A204.1 (cell line): ENCODE data around the gene RAB34.
"Not testable (repeated sequence)": the region's sequence is repeated elsewhere in the genome, so short reads cannot be mapped to it uniquely, and the experiment has no call there.

Experiments
- FAIRE-seq: peaks from 2 replicates; lab custom pipeline; 2012; peaks lifted over from hg19 to GRCh38; lab: Jason Lieb, UNC

Gene RAB34

DNA sequence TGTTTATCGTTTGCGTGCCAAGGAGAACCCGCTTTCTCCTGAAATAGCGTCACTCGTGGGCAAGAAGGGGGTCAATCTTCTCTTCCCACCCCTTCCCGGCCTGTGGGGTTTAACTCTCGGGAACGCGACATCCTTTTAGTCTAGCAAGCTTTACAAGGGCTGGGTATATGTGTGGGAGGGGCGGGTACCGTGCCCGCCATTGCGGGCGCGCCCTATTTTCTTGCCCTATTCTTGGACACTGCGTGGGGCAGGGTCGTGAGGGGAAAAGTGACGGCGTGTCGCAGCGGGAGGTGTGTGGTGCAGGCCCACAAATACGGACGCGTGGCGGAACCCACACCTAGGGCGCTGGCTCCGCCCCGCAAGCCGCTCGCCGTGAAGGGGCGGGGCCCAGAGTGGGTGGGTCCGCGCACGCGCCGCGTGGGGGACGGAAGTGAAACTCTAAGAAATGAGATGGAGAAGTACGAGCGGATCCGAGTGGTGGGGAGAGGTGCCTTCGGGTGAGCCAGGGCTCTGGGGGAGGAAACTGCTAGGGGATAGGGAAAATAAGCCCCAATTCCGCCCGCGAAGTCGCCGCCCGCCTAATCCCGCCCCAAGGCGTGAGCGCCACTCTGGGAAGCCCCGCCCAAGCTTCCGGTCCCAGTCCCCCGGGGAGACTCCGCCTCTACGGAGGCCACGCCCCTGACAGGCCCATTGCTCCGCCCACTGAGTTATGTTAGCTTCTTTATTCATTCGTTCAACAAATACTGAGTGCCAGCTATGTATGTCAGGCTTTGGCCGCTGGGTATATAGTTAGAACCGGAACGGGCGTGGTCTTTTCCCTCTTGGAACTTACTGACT lies 10.9 kb upstream of the RAB34 start, which contains the start of gene NEK8:
TSS of gene NEK8 (plus strand) at position 425 of the 837 bp plus-strand sequence. CDS start at position 451, 26 bp downstream.
- FAIRE-seq = peak; percentile 94

DNA sequence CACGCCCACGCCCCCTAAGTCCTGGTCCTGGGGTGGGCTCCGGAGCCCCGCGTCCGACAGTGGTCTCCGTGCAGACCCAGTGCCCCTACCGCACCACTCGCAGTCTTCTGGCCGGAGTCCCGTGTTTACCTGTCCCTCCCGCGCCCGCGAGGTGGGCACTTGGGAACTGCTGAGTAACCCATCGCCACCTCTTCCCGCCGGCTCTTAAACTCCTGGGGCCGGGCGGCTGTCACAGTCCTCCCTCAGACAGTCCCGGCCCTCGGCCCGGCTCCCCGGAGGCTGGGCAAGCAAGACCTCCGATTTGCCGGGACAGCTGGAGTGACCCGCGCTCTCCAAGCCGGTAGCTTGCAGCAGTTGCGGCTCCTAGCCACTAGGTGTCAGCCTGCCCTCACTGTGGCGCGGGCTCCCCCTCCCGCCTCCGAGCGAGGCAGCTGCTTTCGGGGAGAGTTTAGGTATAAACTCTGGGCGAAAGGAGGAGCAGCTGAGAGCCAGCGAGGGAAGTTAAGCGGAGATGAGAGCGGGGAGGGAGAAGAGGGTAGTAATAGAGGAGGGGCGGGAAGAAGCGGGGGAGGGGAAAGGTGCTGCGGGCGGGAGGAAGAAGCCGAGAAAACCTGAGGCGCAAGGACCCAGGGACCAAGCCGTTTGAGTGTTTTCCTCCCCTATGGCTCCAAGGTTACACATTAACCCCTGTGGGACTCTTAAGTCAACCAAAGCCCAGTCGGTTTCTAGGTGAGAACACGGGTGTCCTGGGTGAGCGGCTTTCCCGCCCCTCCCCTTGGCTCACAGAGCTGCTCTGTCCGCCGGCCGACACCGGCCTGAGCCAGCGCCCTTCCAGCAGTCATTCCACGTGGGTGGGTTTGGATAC lies 9.2 kb upstream of the RAB34 start:
- FAIRE-seq = no peak

DNA sequence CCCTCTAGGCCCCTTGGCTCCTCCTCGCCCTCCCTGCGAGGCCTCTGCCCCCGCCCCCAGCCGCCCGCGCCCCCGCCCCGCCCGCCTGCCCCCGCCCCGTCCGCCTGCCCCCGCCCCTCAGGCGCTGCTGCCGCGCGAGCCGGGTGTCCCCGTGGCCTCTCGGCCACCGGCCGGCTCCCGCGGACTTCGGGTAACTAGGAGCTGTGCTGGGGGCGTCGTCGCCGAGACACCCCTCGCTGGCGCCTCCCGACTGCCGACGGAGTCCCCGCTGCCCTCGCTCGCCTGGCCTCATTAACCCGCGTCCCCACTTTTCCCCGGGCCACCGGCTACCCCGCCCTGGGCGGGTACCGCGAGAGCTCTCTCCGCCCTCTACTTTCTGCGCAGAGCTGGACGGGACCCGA lies 8.6 kb upstream of the RAB34 start, which contains the start of gene TLCD1:
TSS of gene TLCD1 (minus strand) at position 8 of the 401 bp plus-strand sequence. CDS start 136 bp downstream, outside the sequence.
- no peak for FAIRE-seq

DNA sequence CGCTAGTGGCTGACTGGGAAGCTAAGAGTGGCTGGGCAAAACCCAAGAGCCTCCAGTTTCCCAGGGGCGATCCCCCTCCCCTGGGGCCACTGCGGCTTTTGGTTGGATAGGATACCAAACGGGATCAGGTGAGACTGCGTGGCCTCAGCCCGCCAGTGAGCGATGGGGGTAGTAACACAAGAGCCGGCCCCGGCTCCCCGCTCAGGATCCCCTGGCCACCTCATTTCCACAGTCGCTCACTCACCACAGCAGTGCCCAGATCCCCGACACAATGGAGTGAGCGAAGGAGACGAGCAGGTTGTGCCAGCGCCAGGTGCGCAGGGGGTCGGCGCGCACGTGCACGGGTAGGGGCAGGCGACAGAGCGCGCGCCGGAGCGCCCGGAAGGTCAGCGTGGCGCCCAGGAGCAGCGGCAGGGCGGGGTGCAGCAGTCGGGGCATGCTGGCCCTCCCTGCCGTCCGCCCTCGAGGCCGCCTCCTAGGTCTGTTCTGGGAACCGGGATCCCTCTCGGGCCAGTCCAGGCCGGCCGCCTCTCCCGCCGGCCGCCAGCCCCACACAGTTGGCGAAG lies 8.1 kb upstream of the RAB34 start:
- FAIRE-seq = no peak

DNA sequence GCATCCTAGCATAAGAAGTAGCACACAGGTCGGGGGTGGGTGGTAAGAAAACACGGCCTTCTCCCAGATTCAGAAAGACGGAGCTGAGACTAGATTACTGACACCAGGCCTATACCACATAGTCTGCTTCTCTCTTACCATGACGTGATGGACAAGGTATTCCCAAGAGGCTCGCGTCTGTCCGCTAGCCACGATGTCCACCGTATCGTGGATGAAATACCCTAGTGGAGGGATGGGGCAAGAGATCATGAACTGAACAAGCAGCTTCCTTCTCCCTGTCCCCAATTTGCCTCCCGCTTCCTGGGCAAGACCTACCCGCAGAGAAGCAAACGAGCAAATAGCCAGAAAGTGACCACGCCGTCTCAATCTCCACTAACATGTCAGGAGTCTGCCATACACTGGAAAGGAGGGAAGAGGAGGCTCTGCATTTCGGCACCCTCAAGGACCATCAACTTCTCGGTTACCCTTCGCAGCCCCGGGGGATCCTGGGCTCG lies 7.5 kb upstream of the RAB34 start:
- no peak for FAIRE-seq

DNA sequence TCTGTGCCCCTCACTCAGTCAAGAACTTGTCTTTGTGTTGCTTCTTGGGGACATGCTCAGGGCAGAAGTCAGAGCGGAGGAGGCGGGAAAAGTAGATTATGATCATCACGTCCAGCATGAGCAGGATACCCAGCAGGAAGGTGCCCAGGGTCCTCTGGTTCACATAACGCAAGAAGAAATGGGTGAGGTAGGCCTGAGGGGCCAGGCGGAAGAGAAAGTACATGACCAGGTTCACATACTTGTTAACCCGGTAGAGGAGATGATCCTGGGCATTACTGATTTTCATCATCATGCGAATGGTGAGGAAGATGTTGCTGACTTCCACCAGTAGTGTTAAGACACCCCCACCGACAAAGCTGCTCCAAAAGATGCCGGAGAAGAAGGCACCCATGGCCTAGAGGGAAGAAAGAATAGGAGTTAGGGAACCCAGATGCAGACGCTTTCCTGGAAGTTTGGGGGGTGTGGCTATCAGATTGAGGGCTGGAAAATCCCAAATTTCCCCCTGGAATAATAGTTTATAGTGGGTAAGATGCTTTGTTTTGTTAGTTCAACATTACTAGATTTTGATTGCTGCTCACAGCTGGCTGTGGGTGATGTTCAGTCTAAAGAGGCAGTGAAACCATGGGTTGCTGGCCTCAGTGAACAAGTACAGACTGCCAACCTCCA lies 7.0 kb upstream of the RAB34 start:
- FAIRE-seq = no peak

DNA sequence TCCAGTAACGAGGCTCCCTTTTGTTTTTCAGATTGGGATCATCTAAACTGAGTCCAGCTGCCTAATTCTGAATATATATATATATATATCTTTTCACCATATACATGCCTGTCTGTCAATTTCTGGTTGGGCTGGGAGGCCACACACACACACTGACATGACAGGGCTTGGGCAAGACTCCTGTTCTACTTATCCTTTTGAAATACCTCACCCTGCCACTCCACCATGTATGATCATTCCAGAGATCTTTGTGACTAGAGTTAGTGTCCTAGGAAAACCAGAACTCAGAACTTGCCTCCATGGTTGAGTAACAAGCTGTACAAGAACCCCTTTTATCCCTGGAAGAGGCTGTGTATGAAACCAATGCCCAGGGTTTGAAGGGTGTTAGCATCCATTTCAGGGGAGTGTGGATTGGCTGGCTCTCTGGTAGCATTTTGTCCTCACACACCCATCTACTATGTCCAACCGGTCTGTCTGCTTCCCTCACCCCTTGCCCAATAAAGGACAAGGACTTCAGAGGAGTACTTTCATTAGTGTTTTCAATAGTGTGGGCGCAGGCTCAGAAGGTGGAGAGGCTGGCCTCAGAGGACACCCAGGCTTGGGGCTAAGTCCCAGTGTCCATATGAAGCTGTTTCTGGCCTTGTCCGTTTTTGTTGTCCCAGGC lies 6.3 kb upstream of the RAB34 start:
- not testable (repeated sequence) for FAIRE-seq

DNA sequence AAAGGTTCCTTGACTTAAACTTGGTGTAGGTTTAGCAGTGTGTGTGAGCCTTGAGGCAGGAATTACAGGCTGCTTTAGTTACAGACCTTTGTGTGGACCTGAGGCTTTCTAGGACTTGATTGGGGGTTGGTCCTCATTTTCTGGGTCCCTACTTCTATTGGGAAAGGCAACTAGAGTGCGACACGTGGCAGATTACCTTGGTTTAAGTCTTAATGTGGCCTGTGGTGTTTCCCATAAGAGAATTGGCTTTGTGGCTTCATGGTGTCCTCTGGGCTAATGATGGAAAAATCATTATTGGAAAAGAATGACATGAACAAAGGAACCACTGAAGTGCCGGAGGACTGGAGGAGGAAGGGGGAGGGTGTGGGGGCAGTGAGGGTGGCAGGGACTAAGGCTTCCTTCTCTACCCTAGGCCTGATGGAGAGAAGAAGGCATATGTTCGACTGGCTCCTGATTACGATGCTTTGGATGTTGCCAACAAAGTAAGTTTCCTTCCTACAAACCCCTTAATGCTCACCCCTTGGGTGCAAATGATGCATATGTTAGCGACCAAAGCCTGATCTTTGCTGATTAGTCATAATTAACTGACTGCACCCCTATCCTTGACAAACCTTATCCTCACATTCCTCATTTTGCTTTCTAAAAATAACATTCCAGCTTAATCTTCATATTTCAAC lies 5.6 kb upstream of the RAB34 start:
- no peak for FAIRE-seq

DNA sequence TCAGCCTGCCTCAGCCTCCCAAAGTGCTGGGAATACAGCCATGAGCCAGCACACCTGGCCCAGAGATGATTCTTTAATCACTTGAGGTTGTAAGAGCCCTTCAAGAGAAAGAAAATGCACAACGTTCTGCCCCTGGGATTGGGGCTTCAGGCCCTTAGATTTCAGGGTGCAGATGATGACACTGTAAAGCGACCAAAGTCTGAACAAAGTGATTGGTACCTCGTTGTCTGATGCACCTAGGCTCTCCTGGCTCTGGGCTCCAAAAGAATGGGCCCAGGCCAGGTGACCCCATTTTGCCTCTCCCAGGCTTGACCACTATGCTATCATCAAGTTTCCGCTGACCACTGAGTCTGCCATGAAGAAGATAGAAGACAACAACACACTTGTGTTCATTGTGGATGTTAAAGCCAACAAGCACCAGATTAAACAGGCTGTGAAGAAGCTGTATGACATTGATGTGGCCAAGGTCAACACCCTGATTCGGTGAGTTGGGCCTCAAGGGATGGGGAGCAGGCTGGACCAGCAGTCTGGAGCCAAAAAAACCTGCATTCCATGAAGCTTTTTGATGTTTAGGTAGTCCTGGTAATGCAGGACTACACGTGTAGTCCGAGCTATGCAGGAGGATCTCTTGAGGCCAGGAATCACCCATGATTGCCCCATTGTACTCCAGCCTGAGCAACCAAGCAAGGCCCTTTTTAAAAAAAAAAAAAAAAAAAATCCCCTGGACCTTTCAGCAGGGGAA lies 4.9 kb upstream of the RAB34 start:
- no peak for FAIRE-seq

DNA sequence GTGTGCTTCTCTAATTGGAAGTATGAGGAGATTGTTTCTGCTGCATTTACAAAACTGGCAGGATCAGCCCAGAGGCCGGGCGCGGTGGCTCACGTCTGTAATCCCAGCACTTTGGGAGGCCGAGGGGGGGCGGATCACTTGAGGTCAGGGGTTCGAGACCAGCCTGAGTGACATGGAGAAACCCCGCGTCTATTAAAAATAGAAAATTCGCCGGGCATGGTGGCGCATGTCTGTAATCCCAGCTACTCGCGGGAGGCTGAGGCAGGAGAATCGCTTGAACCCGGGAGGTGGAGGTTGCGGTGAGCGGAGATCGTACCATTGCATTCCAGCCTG lies 3.3 kb upstream of the RAB34 start:
- not testable (repeated sequence) for FAIRE-seq

DNA sequence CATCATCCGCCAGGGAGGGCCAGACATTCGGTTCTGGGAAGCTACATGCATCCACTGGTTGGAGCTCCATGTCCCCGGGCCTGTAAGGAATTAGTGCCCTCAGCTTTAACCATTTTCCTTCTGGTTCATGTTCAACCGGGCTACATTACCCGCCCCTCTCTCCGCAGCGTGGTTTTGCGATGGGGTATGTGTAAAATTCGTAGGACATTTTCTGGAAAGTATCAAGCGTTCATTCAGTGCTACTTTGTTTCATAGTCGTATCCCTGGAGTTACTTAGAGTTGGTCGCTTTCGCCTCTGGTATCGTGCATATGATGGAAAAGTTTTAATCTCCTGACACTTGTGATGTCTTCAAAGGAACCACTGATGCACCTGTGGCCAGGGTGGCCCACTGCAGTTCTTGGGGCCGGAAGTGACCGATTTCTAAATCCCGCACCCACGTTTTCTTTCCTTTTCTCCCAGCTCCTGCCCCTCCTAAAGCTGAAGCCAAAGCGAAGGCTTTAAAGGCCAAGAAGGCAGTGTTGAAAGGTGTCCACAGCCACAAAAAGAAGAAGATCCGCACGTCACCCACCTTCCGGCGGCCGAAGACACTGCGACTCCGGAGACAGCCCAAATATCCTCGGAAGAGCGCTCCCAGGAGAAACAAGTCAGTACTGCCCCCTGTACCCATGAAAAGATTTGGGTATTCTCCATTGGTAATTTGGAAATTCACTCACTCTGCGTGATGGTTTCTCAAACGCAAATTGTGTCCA lies 2.8 kb upstream of the RAB34 start:
- FAIRE-seq = no peak

DNA sequence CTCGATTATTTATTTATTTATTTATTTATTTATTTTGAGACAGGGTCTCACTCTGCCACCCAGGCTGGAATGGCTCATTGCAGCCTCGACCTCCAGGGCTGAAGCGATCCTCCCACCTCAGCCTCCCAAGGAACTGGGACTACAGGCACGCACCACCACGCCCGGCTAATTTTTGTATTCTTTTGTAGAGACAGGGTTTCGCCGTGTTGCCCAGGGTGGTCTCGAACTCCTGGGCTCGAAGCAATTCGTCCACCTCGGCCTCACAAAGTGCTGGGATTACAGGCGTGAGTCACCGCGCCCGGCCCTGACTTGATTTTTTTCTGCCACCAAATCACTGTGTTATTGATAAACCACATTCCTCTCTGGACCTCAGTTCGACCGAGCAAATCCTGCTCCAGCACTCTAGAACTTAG lies 1.4 kb upstream of the RAB34 start:
- FAIRE-seq = no peak

DNA sequence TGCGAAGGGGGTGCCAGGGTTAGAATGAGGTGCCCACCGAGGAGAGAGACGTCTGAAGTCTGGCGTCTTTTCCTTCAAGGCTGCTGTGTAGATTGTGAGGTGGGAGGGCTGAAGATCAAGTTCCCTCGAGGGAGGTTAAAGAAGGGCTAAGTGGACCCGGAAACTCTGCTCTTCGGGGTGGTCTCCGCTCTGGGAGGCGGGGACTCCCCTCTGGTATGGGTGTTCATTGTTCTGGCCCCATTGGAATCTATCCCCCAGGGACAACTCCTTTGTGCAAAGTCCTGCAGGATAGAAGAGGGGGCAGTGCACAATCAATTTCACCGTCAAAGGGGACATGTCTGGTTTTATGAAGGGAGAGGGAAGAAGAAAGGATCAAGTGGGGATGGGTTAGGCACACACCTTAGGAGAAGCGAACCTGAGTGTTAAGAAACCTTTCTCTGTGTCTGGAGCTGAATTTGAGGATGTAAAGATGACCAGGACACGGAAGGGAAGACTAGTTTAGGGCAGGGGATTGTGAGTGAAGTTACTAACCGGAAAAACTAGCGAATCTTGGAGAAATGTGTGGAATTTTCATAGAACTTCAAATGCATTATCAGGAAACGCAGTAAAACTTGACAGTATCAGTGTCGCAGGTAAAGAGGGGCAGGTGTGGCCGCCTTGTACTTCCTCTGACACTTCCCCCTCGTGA lies 809 bp upstream of the RAB34 start:
- no peak for FAIRE-seq

DNA sequence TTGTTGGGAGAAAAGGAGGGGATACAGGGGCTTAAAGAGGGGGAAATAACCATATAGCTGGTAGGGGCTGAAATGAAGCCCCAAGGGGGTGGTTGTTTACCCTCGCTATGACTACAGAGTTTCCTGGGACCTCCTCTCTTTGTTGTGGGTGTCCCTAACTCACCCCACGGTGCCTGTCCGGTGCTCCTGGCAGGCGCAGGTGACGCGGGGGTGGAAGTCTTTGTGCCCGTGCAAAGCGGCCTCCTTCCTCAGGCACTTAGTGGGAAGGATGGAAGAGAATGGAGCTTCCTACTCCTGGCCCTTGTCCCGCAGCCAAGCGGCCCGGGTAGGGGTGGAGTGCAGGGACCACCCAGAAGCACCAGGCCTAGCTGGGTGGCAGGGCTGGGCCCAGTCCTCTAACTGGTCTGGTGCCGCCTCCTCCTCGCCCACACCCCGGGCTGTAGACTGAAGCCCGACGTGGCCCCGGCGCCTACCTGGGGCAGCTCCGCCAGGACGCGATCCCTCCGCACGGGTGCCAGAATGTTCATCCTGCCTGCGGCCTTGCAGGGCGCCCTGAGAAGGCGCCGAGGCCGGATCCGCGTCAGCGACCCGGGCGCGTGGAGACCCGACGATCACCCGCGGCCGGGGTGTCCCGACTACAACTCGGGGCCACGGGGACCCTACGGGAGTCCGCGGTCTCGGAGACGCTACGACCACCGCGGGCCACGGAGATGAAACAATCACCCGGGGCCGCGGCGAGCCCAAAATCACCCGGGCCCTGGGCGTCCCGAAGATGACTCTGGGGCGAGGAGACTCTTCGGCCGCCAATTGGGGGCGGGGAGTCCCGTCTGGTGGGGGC lies 709 bp downstream of the RAB34 start:
- no peak for FAIRE-seq

DNA sequence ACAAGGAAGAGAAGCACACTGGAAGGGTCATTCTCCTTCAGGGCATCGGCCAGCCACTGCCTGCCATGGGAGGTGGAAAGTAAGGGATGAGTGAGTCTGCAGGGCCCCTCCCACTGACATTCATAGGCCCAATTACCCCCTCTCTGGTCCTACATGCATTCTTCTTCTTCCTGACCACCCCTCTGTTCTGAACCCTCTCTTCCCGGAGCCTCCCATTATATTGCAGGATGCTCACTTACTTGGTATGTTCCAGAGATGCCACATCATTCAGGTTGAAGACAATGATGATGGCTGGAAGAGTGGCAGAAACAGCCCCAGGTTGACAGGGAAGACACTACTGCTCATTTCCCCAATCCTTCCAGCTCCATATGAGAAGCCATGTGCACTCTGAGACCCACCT lies 2.5 kb downstream of the RAB34 start:
- FAIRE-seq = no peak

DNA sequence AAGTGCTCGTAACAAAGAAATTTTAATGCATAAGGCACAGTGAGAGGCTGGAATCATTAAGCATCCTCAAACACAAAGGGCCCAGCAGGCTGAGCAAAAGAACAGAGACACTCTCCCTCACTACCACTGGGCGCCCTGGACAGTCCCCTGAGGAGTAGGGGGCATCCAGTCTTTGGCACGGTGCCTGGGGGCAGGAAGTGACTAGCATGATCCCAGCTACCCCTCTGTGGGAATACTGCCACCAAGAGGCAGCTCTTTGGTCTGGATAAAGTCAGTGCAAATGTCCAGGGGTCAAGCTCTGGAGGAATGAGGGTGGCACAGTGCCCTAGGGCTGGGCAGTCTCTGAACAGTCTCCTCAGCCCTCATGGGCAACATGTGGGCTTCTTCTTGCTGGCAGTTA lies 3.4 kb downstream of the RAB34 start:
- FAIRE-seq = no peak

DNA sequence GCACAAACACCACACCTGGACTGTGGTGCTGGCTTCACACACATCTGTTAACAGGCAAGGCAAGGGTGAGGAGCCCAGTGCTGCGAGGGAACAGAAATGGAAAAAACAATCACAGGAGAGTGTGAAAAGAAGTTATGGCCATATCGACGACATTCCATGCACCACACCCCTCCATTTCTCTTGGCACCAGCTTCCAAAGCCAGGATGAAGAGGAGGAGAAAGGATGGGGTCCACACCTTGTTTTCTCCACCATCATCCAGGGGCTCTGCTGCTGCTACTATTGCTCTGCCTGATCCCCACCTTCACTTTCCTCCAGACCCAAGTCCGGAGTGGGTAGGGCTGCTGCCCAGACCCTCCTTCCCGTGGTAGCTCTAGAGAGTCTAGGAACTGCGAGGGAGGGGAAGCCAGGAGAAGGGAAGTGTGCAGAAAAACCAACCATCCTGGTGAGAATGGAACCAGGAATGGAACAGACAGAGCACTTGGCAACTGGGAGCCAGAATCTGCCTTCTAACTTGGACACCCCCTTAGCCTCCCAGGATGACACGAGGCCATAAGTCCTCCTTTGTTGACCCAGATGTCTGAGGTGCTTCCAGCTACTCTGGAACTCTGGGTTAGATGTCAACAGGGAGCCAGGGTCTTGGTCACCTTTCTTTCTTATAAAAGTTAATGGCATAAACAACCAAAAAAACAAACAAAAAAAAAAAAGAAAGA lies 4.8 kb downstream of the RAB34 start:
- FAIRE-seq = no peak
